Measurements from ENCODE around the gene LMO3.
"Not testable (repeated sequence)": the region's sequence is repeated elsewhere in the genome, so short reads cannot be mapped to it uniquely, and the experiment has no call there.

Gene LMO3

DNA sequence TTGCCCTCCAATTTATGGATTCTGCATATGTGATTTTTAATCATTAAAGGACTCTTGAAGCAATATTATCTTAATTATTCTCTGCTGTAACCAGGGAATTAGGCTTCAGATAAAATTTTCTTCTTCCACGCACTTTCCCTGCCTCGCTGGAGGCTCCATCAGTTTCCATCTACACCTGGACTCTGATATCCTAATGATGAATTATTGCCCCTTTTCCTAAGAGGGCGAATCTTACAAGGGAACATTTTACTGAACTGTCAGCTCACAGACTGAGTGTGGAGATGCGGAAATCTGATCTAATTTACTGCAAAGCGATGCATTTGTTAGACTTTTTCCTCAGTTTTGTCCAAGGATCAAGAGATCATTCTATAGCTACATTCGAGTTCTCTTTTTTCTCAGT lies 43.0 kb downstream of the LMO3 start:
- no peaks in the 10 kb centered on the region for H3K27me3 ChIP-seq (ENCODE audit: insufficient read depth, low read length)
- H2AFZ ChIP-seq (ENCODE audit: low read depth, low read length), result no peak overlapping the region
- H3K4me1 ChIP-seq (ENCODE audit: insufficient read depth, low read length), result no peaks in the 10 kb centered on the region
- H3K36me3 ChIP-seq (ENCODE audit: insufficient read depth, low read length), result no peaks in the 10 kb centered on the region
- no peaks in the 10 kb centered on the region for H3K9me3 ChIP-seq (ENCODE audit: low read length)
- H3K4me3 ChIP-seq (ENCODE audit: low read length), result no peak overlapping the region

DNA sequence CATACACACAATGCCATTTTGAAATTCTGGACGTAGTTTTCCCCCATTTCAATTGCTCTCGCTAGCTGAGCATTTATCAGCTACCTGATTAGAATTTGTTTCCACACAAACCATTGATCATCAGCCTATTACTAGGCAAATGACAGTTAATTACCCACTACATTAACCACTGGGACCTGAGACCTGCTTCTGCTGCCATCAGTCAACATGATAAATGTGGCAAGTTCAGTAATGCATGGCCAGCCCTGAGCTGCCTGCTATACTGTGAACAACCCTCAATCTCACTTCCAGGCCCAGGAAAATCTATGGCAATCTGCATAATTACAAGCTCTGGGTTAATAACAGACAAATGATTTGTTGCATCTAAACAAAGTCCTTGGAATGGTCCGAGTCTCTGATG lies 43.5 kb downstream of the LMO3 start:
- no peak overlapping the region for H3K4me3 ChIP-seq (ENCODE audit: low read length)
- no peaks in the 10 kb centered on the region for H3K4me1 ChIP-seq (ENCODE audit: insufficient read depth, low read length)
- H3K36me3 ChIP-seq (ENCODE audit: insufficient read depth, low read length), result no peaks in the 10 kb centered on the region
- H3K27me3 ChIP-seq (ENCODE audit: insufficient read depth, low read length), result no peaks in the 10 kb centered on the region
- H2AFZ ChIP-seq (ENCODE audit: low read depth, low read length), result no peak overlapping the region
- H3K9me3 ChIP-seq (ENCODE audit: low read length), result no peaks in the 10 kb centered on the region

DNA sequence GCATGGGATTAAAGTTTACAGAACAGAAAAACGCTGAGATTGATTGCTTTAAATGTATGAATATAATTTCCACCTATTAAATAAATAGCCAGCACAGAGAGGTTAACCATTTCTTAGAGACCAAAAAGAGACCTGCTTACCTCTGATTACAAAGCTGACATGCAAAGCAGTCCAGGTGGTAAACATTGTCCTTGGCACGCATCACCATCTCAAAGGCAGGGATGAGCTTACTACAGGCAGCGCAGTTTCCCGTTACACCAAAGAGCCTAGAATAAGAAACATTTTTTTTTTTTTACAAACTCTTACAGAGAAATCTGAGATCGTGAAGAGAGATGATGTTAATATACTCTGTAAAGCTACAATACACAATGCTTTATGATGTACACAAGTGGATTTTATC lies 45.7 kb downstream of the LMO3 start:
- H3K9me3 ChIP-seq (ENCODE audit: low read length), result no peaks in the 10 kb centered on the region
- no peaks in the 10 kb centered on the region for H3K27me3 ChIP-seq (ENCODE audit: insufficient read depth, low read length)
- H3K4me3 ChIP-seq (ENCODE audit: low read length), result no peak overlapping the region
- no peaks in the 10 kb centered on the region for H3K36me3 ChIP-seq (ENCODE audit: insufficient read depth, low read length)
- H3K4me1 ChIP-seq (ENCODE audit: insufficient read depth, low read length), result no peaks in the 10 kb centered on the region
- no peak overlapping the region for H2AFZ ChIP-seq (ENCODE audit: low read depth, low read length)

DNA sequence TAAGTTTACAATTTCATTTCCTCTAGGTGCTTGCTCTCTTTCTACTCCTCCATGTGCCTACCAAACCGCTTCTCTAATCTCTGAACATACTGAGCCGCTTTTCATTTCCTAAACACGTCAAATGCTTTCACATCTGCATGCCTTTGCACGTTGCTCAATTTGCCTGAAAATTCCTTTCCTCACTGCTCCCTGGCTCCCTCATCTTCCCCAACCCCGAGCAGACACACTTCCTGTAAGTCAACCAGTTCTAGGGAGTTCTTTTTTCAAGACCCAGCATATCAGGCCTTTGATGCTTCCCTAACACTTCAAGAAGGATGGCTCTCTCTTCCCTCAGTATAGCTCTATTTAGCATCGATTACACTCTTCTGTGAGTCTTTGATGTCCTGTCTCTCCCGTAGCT lies 50.3 kb downstream of the LMO3 start:
- Histone ChIP-seq H3K27me3 (ENCODE audit: insufficient read depth, low read length) (no peaks in the 10 kb centered on the region), H3K4me1 (ENCODE audit: insufficient read depth, low read length) (peaks cover 2% of the 10 kb centered on the region), H3K36me3 (ENCODE audit: insufficient read depth, low read length) (no peaks in the 10 kb centered on the region), H3K4me3 (ENCODE audit: low read length) (no peak overlapping the region), H2AFZ (ENCODE audit: low read depth, low read length) (no peak overlapping the region), H3K9me3 (ENCODE audit: low read length) (no peaks in the 10 kb centered on the region)

DNA sequence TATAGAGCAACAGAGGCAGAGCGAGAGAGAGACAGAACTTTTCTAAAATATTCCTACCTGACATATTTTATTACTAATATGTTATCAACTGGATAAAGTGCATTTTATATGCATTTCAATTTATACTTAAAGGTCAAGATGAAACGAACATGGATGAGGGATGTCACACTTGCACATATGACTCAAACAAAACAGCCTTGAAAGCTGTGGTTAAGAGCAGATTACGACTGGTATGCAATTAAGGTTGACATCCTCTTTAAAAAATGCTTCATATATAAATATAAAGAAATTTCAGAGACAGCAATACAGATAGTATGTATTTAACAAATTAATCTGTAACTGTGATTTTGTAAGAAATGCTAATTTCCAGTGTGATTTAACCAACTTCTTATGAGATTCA lies 52.5 kb downstream of the LMO3 start:
- Histone ChIP-seq H3K4me3 (ENCODE audit: low read length) (no peak overlapping the region), H3K4me1 (ENCODE audit: insufficient read depth, low read length) (peaks cover 2% of the 10 kb centered on the region), H3K9me3 (ENCODE audit: low read length) (no peaks in the 10 kb centered on the region), H3K27me3 (ENCODE audit: insufficient read depth, low read length) (no peaks in the 10 kb centered on the region), H3K36me3 (ENCODE audit: insufficient read depth, low read length) (no peaks in the 10 kb centered on the region), H2AFZ (ENCODE audit: low read depth, low read length) (no peak overlapping the region)

DNA sequence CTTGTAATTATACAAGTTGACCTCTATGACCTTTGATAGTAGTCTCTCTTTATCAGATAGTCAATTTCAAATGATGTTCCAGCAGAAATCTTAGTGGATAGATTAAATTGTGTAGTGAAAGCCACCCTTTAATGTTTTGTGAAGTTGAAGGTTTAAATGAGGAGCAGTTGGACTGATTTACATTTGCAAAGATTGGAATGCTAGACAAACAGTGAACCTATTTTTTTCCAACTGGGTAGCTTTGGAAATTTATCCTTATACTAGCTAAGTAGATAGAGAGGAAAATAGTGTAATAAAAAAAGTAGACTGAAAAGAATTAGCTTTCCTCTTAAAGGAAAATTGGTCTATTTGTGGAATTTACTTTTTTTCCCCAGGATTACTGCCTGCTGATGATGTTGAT lies 53.7 kb downstream of the LMO3 start:
- Histone ChIP-seq H3K4me1 (ENCODE audit: insufficient read depth, low read length) (peaks cover 2% of the 10 kb centered on the region), H3K9me3 (ENCODE audit: low read length) (no peaks in the 10 kb centered on the region), H3K36me3 (ENCODE audit: insufficient read depth, low read length) (no peaks in the 10 kb centered on the region), H2AFZ (ENCODE audit: low read depth, low read length) (no peak overlapping the region), H3K4me3 (ENCODE audit: low read length) (no peak overlapping the region), H3K27me3 (ENCODE audit: insufficient read depth, low read length) (no peaks in the 10 kb centered on the region)

DNA sequence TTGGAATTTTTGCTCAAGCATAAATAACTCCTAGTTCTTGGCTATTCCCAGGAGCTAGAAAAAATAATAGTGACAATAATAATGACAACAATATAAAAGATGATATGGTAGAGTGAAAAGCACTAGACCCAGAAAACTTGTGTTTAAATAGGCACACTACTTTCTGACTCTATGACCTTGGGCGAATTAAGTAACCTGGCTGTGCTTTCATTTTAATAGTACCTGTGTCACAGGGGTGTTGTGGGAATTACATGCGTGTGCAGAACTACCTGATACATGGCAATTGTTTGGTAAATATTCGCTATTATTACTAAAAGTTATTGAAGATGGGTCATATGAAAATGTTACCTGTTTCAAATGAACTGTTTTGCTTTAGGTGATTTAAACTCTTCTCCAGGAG lies 60.1 kb downstream of the LMO3 start:
- H3K4me3 ChIP-seq (ENCODE audit: low read length), result no peak overlapping the region
- H3K36me3 ChIP-seq (ENCODE audit: insufficient read depth, low read length), result no peaks in the 10 kb centered on the region
- no peaks in the 10 kb centered on the region for H3K27me3 ChIP-seq (ENCODE audit: insufficient read depth, low read length)
- H3K9me3 ChIP-seq (ENCODE audit: low read length), result no peaks in the 10 kb centered on the region
- H3K4me1 ChIP-seq (ENCODE audit: insufficient read depth, low read length), result no peaks in the 10 kb centered on the region
- no peak overlapping the region for H2AFZ ChIP-seq (ENCODE audit: low read depth, low read length)

DNA sequence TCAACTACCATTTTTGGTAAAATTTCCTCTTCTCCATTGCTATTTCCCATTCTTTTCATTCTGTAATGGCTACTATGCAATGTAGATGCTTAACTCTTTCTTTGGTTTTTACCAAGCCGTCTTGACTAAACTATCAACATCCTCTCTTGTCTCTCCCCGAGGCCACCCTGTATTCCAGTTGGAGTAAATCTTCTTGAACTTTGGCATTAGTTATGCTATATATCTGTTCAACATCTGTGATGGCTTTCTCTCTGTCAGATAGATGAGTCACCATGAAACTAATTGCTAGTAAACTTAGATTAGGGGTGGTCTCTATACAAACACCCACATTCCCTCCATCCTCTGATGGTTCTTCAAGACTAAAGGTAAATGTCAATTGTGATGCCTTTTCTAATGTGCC lies 63.4 kb downstream of the LMO3 start:
- Histone ChIP-seq H3K27me3 (ENCODE audit: insufficient read depth, low read length) (no peaks in the 10 kb centered on the region), H3K4me3 (ENCODE audit: low read length) (no peak overlapping the region), H2AFZ (ENCODE audit: low read depth, low read length) (no peak overlapping the region), H3K36me3 (ENCODE audit: insufficient read depth, low read length) (no peaks in the 10 kb centered on the region), H3K9me3 (ENCODE audit: low read length) (peaks cover under 1% of the 10 kb centered on the region), H3K4me1 (ENCODE audit: insufficient read depth, low read length) (no peaks in the 10 kb centered on the region)

DNA sequence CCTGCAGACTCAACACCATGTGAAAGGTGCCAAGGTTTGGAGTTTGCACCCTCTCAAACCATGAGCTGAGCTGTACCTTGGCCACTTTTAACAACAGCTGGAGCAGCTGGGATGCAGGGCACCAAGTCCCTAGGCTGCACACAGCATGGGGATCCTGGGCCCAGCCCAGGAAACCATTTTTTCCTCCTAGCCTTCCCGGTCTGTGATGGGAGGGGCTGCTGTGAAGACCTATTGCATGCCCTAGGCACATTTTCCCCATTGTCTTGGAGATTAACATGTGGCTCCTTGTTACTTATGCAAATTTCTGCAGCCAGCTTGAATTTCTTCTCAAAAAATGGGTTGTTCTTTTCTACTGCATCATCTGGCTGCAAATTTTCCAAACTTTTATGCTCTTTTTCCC lies 68.3 kb downstream of the LMO3 start:
- H3K4me3 ChIP-seq (ENCODE audit: low read length); H3K9me3 ChIP-seq (ENCODE audit: low read length); H3K4me1 ChIP-seq (ENCODE audit: insufficient read depth, low read length); H2AFZ ChIP-seq (ENCODE audit: low read depth, low read length); H3K27me3 ChIP-seq (ENCODE audit: insufficient read depth, low read length); H3K36me3 ChIP-seq (ENCODE audit: insufficient read depth, low read length): not testable (repeated sequence)

DNA sequence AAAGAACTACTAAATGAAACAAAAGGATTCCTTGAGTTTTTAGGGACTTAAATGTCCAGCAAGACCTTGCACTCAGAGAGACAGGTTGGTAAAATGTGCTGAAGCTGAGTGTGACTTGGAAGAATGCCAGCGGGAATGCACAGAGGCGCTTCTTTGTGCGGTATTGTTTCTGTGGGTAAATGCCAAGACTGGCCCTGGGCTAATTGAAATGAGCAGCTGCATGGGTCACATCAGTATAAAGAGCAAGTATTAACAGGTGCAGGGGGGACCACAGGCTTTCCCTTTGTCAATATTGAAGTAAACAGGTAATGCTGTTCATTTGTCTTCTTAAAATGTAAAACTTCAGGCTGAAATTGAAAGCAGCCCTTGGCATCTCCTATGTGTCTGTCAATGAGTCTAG lies 74.3 kb downstream of the LMO3 start:
- H3K4me1 ChIP-seq (ENCODE audit: insufficient read depth, low read length), result no peaks in the 10 kb centered on the region

DNA sequence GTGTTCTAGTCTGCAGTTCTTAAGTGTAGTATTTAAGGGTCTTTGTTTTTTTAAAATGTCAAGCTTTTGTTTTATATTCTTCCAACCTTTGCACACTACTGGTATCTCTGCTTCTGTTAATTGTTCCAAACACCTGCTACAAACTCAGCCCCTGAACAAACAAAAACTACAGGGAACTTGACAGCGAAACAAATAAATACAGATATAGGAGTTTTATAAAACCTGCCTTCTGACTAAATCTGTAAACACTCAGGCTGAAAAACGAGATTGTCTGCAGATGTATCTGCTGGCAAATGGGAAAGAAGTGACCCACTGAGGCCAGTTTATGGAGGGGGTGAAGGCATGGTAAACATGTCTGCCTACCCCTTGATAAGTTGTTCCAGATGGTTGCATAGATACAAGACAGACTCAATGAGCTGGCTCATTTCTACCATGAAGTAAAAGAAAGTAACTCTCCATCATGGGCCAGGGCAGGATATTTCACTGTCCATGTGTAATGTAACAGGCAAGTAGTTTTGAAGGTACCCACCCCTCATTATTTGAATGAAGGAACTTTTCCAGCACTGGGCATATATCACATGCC lies 75.6 kb downstream of the LMO3 start:
- H3K4me3 ChIP-seq (ENCODE audit: low read length), result no peak overlapping the region
- H2AFZ ChIP-seq (ENCODE audit: low read depth, low read length), result no peak overlapping the region
- H3K36me3 ChIP-seq (ENCODE audit: insufficient read depth, low read length), result no peaks in the 10 kb centered on the region
- H3K27me3 ChIP-seq (ENCODE audit: insufficient read depth, low read length), result no peaks in the 10 kb centered on the region
- H3K4me1 ChIP-seq (ENCODE audit: insufficient read depth, low read length), result no peaks in the 10 kb centered on the region
- no peaks in the 10 kb centered on the region for H3K9me3 ChIP-seq (ENCODE audit: low read length)

More for the DNA sequence above, 74.3 kb downstream of the LMO3 start:
- Histone ChIP-seq H3K36me3 (ENCODE audit: insufficient read depth, low read length) (no peaks in the 10 kb centered on the region), H3K27me3 (ENCODE audit: insufficient read depth, low read length) (no peaks in the 10 kb centered on the region), H2AFZ (ENCODE audit: low read depth, low read length) (no peak overlapping the region), H3K9me3 (ENCODE audit: low read length) (no peaks in the 10 kb centered on the region), H3K4me3 (ENCODE audit: low read length) (no peak overlapping the region)

DNA sequence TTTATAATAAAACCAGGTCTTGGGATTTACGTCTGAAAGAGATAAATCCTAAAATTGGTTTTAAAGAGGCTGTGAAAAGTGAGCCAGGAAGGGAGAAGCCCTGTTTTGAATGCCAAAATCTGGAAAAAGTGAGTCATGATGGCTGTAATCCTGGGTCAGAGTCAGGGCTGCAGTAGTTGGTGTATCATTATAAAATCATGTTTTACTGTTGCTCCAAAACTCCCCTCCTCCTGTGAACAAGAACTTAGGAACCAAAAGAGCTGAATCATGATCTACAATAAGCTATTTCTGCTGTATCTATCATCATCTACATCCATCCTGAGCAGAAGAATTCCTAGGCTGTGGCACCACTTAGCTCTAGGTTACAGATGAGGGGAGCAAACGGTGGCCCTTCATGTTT lies 79.3 kb downstream of the LMO3 start:
- Histone ChIP-seq H3K9me3 (ENCODE audit: low read length) (no peaks in the 10 kb centered on the region), H3K27me3 (ENCODE audit: insufficient read depth, low read length) (no peaks in the 10 kb centered on the region), H3K4me1 (ENCODE audit: insufficient read depth, low read length) (no peaks in the 10 kb centered on the region), H3K4me3 (ENCODE audit: low read length) (no peak overlapping the region), H3K36me3 (ENCODE audit: insufficient read depth, low read length) (no peaks in the 10 kb centered on the region), H2AFZ (ENCODE audit: low read depth, low read length) (no peak overlapping the region)

DNA sequence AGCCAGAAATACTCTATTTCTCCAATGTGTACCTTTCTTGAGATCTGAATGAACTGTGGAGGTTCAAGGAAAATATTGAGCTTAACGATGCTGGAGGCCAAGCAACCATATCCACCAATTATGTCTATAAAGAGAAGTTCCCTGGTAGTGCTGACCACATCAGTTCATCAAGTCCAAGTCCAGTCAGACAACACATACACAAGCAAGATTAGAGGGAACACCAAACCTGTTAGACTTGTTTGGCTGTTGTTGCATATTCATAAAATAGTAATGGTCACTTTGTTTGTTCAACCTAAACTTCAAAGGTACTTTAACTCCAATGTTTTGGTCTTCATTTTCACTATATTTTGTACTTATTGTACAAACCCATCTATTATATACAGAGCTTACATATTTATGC lies 81.6 kb downstream of the LMO3 start:
- no peak overlapping the region for H3K4me3 ChIP-seq (ENCODE audit: low read length)
- no peaks in the 10 kb centered on the region for H3K27me3 ChIP-seq (ENCODE audit: insufficient read depth, low read length)
- H3K36me3 ChIP-seq (ENCODE audit: insufficient read depth, low read length), result no peaks in the 10 kb centered on the region
- H3K4me1 ChIP-seq (ENCODE audit: insufficient read depth, low read length), result no peaks in the 10 kb centered on the region
- H2AFZ ChIP-seq (ENCODE audit: low read depth, low read length), result no peak overlapping the region
- no peaks in the 10 kb centered on the region for H3K9me3 ChIP-seq (ENCODE audit: low read length)

DNA sequence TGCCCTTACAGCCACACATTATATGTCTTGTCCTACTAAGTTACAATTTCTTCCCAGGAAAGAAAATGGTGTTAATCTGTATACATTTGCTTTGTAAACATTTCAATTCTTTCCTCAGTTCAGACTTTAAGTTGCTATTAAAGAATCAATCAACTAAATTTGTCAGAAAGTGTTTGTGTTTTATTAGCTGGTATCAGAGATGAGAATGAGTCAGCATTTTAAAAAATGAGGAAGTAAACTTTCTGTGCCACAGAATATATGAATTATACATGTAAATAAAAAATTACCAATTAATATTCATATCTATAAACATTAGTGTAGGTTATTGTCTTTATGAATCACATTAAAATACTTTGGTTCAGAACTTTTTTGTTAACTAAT lies 82.0 kb downstream of the LMO3 start:
- H3K36me3 ChIP-seq (ENCODE audit: insufficient read depth, low read length), result no peaks in the 10 kb centered on the region
- no peaks in the 10 kb centered on the region for H3K4me1 ChIP-seq (ENCODE audit: insufficient read depth, low read length)
- H3K4me3 ChIP-seq (ENCODE audit: low read length), result no peak overlapping the region
- no peaks in the 10 kb centered on the region for H3K9me3 ChIP-seq (ENCODE audit: low read length)
- no peak overlapping the region for H2AFZ ChIP-seq (ENCODE audit: low read depth, low read length)
- H3K27me3 ChIP-seq (ENCODE audit: insufficient read depth, low read length), result no peaks in the 10 kb centered on the region

Data from neuron (in vitro differentiated cells).